ENCODE data around the gene MED14. TPM values are rescaled to one million over a fixed set of nuclear protein-coding genes. Genes with fewer than 3 reads are reported as not detected.

The MED14 gene
- total RNA-seq, 1 donor from 2014 or later, result 46.2 TPM

DNA sequence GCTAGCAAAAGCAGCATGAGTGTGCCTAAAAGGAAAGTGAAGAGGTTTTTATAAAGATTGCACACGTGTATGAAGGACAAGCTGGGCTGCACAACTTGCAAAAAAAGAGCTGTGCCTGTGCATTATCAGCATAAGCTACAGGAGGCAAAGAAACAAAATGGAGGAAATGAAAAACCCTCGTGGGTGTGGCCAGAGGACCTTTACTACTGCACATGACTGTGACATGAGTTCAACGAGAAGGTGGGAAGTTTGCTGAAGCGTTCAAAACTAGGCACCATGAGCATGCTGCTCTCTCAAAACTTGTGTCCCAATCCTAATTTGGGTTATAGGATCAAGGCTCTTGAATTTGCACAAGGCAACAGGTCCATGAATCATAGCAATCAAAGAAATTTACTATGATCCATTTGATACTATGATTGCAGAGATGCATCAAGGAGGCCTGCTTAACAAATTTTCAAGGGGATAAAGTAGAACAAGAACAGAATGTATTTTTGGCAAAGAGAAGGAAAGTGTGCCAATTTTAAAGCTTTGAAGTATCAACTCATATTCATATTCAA, 49.9 kb downstream of the MED14 start:
- Mint-ChIP-seq H3K27me3 (no peaks in the 10 kb centered on the region), H3K36me3 (peaks cover 3% of the 10 kb centered on the region), H3K4me1 (ENCODE audit: unreplicated experiment) (peaks cover 14% of the 10 kb centered on the region), H3K9me3 (no peaks in the 10 kb centered on the region), H3K27ac (no peak overlapping the region), H3K4me3 (no peak overlapping the region)
- TF ChIP-seq CTCF (conservative IDR thresholded peaks at IDR 0.05), result no peak
- no peak for DNase-seq (ENCODE audit: extremely low spot score, unreplicated experiment)

GRCh38 chrX:40684092-40684491, 51.2 kb downstream of the MED14 start:
- Mint-ChIP-seq H3K4me3 (no peak overlapping the region), H3K9me3 (no peaks in the 10 kb centered on the region), H3K36me3 (peaks cover 8% of the 10 kb centered on the region), H3K4me1 (ENCODE audit: unreplicated experiment) (peaks cover 14% of the 10 kb centered on the region), H3K27ac (no peak overlapping the region), H3K27me3 (no peaks in the 10 kb centered on the region)
- no peak for TF ChIP-seq CTCF (conservative IDR thresholded peaks at IDR 0.05)
- DNase-seq (ENCODE audit: extremely low spot score, unreplicated experiment), result no peak

DNA sequence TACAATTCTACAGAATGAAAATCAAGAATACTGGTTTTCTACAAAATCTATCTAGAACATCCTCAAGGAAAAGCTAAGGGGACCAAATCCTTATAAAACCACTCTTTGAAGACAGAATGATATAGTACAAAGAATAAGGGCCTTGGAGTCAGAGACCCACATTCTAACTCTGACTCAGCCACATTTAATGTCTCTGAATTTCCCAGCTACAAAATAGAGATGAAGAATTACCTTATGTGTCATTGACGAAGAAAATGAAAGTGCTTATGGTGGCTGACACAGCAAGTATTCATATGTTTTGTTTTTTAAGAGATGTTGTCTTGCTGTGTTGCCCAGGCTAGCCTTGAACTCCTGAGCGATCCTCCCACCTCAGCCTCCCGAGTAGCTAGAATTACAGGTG, 52.1 kb downstream of the MED14 start:
- no peak for DNase-seq (ENCODE audit: extremely low spot score, unreplicated experiment)
- peaks cover 8% of the 10 kb centered on the region for H3K36me3 Mint-ChIP-seq

DNA sequence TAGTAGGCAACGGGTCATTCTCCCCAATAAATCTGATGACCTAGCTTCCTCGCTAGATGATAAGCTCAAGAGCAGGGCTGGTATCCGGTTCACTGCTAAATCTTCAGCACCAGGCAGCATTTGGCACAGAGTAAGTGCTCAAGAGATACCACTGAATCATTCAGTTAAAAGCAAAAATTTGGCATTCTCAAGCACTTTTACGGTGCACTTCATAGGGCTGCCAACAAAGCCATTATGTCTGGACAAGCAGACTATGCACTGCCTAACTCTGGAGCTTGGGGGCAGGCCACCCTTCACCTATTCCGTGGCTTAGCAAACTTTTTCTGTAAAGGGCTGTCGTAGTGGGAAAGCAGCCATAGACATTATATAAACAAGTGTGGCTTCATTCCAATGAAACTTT, 64.2 kb downstream of the MED14 start:
- TF ChIP-seq CTCF (conservative IDR thresholded peaks at IDR 0.05), result no peak
- Mint-ChIP-seq H3K27me3 (no peaks in the 10 kb centered on the region), H3K4me3 (no peak overlapping the region), H3K9me3 (no peaks in the 10 kb centered on the region), H3K4me1 (ENCODE audit: unreplicated experiment) (no peaks in the 10 kb centered on the region), H3K36me3 (peaks cover 19% of the 10 kb centered on the region), H3K27ac (no peak overlapping the region)
- no peak for DNase-seq (ENCODE audit: extremely low spot score, unreplicated experiment)

More for the DNA sequence above, 52.1 kb downstream of the MED14 start:
- H3K27me3 Mint-ChIP-seq, result no peaks in the 10 kb centered on the region
- no peak overlapping the region for H3K4me3 Mint-ChIP-seq
- H3K27ac Mint-ChIP-seq, result no peak overlapping the region
- H3K9me3 Mint-ChIP-seq, result no peaks in the 10 kb centered on the region
- peaks cover 14% of the 10 kb centered on the region for H3K4me1 Mint-ChIP-seq (ENCODE audit: unreplicated experiment)
- no peak for TF ChIP-seq CTCF (conservative IDR thresholded peaks at IDR 0.05)

DNA sequence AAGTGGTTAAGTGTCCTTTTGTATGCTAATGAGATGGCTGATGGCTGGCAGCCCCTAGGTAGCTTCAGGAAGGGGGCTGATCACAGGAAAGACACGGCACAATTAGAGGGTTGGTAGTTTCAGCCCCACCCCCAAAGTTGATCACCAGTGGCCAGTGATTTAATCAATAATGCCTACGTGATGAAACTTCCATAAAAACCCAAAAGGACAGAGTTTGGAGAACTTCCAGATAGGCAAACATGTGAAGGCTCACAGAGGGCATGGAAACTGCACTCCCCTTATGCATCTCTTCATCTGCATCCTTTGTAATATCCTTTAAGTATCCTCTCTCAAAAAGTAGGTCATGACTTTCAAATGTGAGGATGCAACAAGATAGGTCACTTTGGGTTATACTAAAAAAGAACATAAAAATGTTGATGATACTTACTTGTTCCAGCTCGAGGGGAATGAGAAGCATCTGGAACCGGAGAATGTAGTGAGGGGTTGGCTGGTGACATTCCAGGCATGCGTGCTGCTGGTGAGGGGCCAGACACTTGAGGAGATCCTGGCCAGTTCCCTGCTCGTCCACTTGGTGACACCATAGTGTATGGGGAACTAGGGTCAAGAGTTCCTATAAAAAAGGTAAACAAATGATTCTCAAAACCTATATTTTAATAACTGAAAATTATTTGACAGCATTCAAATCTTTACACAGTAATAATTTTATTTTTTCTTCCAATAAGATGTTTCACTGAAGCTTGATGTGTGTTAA, 71.3 kb downstream of the MED14 start:
- Mint-ChIP-seq H3K9me3 (no peaks in the 10 kb centered on the region), H3K36me3 (peaks cover 13% of the 10 kb centered on the region), H3K27me3 (no peaks in the 10 kb centered on the region), H3K27ac (no peak overlapping the region), H3K4me3 (no peak overlapping the region), H3K4me1 (ENCODE audit: unreplicated experiment) (no peaks in the 10 kb centered on the region)
- DNase-seq (ENCODE audit: extremely low spot score, unreplicated experiment), result no peak
- TF ChIP-seq CTCF (conservative IDR thresholded peaks at IDR 0.05), result peak; percentile 58

Data from type B pancreatic cell (in vitro differentiated cells).